Body of pancreas (tissue), 4 donors: ENCODE results near the gene S100A9. TPM values are rescaled to one million over a fixed set of nuclear protein-coding genes. Genes with fewer than 3 reads are reported as not detected.
A peak's percentile ranks its signal among the peaks of the same experiment; 100 is the strongest.

Experiments
- ATAC-seq: fragments of 150-250 bp; one replicate; pipeline ENCODE4 v1.9.1; 2016
- DNase-seq, 4 donors: peaks; one replicate each; pipeline ENCODE4 v3.0.0-alpha.2; 2019
- H3K27ac ChIP-seq, 4 donors: fragments of 200-600 bp; sonication (generic); 1 replicate in 3 of 4; 2 replicates in 1 of 4; pipeline versions ENCODE4 v1.5.1 to v1.6.1; 2016 to 2019; ENCODE audit warnings: mild to moderate bottlenecking in 1 of 4, mixed read lengths in 1 of 4, moderate library complexity in 1 of 4
- H3K27me3 ChIP-seq, 2 donors: fragments of 200-600 bp; sonication (generic); one replicate each; pipeline ENCODE4 v1.6.0; 2016; ENCODE audit warnings: mild to moderate bottlenecking in 1 of 2
- H3K36me3 ChIP-seq, 2 donors: fragments of 200-600 bp; sonication (generic); replicated peaks in 1 of 2; 2 replicates each; pipeline ENCODE4 v1.5.1; 2016; ENCODE audit warnings: low read depth in 2 of 2; ENCODE audit not compliant: insufficient read depth in 1 of 2
- H3K4me1 ChIP-seq: fragments of 200-600 bp; sonication (generic); one replicate; pipeline ENCODE4 v1.6.0; 2016
- H3K4me3 ChIP-seq, 2 donors: fragments of 200-600 bp; sonication (generic); 1 replicate in 1 of 2; 2 replicates in 1 of 2; pipeline ENCODE4 v1.5.1; 2016 to 2019
- H3K9me3 ChIP-seq, 3 donors: fragments of 200-600 bp; sonication (generic); 1 replicate in 2 of 3; 2 replicates in 1 of 3; pipeline ENCODE4 v1.5.1; 2016
- POLR2A ChIP-seq, 3 donors: fragments of 450-650 bp; IDR thresholded peaks; one replicate each; pipeline ENCODE4 v1.6.1; 2016; ENCODE audit warnings: antibody characterized with exemption in 3 of 3, mild to moderate bottlenecking in 2 of 3
- WGBS, 2 donors: methylation state at CpG; one replicate each; pipeline ENCODE4 v1.1.5; 2017; 5-methylcytosine and 5-hydroxymethylcytosine counted together
- intact Hi-C: fragments of 100-400 bp; cut with DNase I; formaldehyde crosslinking; loops from one replicate; pipeline ENCODE4 v1.15.1; 2023
- total RNA-seq, 2 donors: library from RNA; depleted of rRNA; stranded (reverse); fragments of >200 nt; gene quantifications; one replicate each; pipeline ENCODE4 v1.1.0, GENCODE V29; 2016
- TF ChIP-seq, protein P1 (sequence below), 7 experiments: fragments of 450-650 bp in 4 of 7; fragments of 200-600 bp in 3 of 7; sonication (generic) in 3 of 7; IDR thresholded peaks; one replicate each; pipeline ENCODE4 v1.5.1; 2016 to 2019; ENCODE audit warnings: antibody characterized with exemption in 7 of 7

The S100A9 gene
- total RNA-seq, 2 donors from 2014 or later: 19.5 to 43.2 TPM

DNA sequence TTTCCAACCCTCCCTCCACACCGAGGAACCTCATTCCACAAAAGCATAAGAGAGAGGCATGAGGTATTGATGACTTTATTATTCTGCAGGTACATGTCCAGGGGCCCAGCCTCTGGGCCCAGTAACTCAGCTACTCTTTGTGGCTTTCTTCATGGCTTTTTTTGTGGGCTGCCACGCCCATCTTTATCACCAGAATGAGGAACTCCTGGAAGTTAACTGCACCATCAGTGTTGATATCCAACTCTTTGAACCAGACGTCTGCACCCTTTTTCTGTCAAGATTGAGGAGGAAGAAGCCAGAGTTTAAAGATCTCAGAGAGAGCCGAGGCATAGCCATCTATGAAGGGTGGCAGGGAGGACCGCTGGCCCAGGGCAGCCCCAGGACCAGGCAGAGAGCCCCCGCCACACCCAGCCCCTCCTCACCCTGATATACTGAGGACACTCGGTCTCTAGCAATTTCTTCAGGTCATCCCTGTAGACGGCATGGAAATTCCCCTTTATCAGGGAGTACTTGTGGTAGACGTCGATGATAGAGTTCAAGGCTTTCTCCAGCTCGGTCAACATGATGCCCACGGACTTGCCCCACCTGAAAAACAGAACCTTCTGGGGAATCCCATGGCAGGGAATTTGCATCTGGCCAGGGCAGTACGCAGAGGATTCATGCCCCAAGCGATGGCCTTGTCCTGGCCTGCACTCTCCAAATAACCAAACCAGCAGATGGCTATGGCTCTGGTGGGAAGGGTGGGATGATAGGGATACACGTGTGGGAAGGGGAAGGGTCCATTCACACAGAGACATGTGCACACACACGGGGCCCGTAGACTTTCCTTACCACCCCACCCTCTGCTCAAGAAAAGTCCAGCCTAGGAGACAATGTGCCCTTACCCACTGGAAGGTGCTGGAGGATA is 32.6 kb downstream of the S100A9 start:
- ATAC-seq: no peak
- H3K4me3 ChIP-seq: no peak overlapping the region
- H3K36me3 ChIP-seq: no peaks in the 10 kb centered on the region
- no peak for DNase-seq
- H3K27me3 ChIP-seq: no peaks in the 10 kb centered on the region
- H3K9me3 ChIP-seq: no peaks in the 10 kb centered on the region
- intact Hi-C loops: no loop called here
- H3K4me1 ChIP-seq: no peaks in the 10 kb centered on the region
- H3K27ac ChIP-seq: no peak overlapping the region
- TF ChIP-seq, protein P1, sequence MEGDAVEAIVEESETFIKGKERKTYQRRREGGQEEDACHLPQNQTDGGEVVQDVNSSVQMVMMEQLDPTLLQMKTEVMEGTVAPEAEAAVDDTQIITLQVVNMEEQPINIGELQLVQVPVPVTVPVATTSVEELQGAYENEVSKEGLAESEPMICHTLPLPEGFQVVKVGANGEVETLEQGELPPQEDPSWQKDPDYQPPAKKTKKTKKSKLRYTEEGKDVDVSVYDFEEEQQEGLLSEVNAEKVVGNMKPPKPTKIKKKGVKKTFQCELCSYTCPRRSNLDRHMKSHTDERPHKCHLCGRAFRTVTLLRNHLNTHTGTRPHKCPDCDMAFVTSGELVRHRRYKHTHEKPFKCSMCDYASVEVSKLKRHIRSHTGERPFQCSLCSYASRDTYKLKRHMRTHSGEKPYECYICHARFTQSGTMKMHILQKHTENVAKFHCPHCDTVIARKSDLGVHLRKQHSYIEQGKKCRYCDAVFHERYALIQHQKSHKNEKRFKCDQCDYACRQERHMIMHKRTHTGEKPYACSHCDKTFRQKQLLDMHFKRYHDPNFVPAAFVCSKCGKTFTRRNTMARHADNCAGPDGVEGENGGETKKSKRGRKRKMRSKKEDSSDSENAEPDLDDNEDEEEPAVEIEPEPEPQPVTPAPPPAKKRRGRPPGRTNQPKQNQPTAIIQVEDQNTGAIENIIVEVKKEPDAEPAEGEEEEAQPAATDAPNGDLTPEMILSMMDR (IDR thresholded peaks at IDR 0.05): no peak
- no peak for TF ChIP-seq POLR2A (IDR thresholded peaks at IDR 0.05)
- WGBS, 2 donors: 54 to 55% methylated on average over 15 to 17 of the region's 17 CpGs

DNA sequence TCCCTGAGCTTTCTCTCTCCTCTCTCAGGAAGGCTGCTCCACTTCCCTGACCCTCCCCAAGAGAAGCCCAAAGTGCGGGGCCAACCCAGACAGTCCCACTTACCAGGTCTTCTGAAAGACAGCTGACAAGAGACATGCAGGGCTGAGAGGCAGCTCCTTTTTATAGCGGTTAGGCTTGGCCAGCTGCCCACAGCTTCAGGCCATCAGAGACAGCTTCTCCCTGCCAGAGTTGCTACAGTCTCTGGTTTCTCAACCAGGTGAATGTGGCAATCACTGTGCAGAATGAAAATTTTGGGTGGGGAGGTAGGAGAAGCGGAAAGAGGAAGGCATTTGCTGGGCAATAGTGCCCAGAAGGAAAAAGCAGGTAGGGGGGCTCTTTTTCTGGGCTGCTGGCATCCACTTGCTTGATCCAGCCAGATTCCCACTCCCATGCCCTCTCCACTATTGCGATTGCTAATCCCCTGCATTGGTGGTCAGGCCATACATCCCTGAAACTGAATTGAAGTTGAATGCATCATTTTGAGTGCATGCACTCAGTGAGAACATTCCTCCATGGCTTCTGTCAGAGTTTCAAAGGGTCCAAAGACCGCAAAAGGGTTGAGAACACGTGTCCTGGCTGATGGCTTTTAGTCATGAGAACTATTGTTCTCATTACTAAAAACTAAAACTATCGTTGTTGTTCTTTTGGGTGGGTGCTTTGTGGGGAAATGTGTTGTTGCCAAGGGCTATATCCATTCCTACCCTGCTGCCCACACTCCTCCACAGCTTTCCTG is 33.5 kb downstream of the S100A9 start, which contains the start of gene S100A8:
TSS of gene S100A8 (minus strand) at position 136 of the 773 bp plus-strand sequence. CDS start 538 bp downstream, outside the sequence.
- H3K9me3 ChIP-seq: no peaks in the 10 kb centered on the region

DNA sequence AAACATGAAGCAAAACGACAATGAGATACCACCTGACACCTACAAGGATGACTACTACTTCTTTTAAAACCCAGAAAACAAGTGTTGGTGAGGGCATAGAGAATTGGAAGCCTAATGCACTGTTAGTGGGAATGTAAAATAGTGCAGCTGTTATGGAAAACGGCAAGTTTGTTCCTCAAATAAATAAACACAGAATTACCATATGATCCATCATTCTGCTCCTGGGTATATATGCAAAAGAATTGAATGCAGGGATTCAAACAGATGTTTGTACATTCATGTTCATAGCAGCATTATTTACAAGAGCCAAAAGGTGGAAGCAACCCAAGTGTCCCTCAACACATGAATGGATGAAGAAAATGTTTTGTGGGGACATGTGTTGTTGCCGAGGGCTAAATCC is 34.6 kb downstream of the S100A9 start:
- Histone ChIP-seq H3K36me3 (no peaks in the 10 kb centered on the region), H3K4me1 (no peaks in the 10 kb centered on the region), H3K9me3 (no peaks in the 10 kb centered on the region), H3K27ac (no peak overlapping the region), H3K4me3 (no peak overlapping the region), H3K27me3 (no peaks in the 10 kb centered on the region)
- DNase-seq (no peak), ATAC-seq (no peak)
- TF ChIP-seq POLR2A (IDR thresholded peaks at IDR 0.05): no peak
- TF ChIP-seq, protein P1 (IDR thresholded peaks at IDR 0.05): no peak
- WGBS, 2 donors: 29 to 36% methylated on average over 3 of the region's 3 CpGs
- intact Hi-C loops: no loop called here

More for the DNA sequence above, 33.5 kb downstream of the S100A9 start, which contains the start of gene S100A8:
- WGBS, 2 donors: 50 to 66% methylated on average over 7 of the region's 7 CpGs
- no peaks in the 10 kb centered on the region for H3K27me3 ChIP-seq
- TF ChIP-seq, protein P1 (IDR thresholded peaks at IDR 0.05): no peak
- no peak for TF ChIP-seq POLR2A (IDR thresholded peaks at IDR 0.05)
- H3K27ac ChIP-seq: no peak within 1 kb of the TSS
- intact Hi-C loops: no loop called here
- DNase-seq: peak in 3 of 4 donors; percentile 19 to 58 (median 20)
- no peaks in the 10 kb centered on the region for H3K36me3 ChIP-seq
- no peak within 1 kb of the TSS for H3K4me3 ChIP-seq
- no peak for ATAC-seq
- H3K4me1 ChIP-seq: no peaks in the 10 kb centered on the region

DNA sequence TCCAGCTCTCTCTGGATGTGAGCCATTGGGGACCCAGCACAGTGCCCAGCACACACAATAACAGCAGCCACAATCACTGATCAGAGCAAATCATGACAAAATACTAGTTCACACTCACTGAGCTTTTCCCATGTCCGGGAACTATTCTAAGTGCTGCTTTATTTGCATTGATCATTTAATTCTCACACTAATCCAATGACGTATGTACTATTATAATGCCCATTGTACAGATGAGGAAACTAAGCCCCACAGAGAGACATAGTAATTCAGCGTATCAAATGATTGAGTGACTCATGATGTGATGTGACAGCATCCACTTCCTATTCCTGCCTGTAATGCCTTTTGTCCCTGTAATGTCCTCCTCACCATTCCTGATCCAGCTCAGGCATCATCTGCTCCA is 35.2 kb downstream of the S100A9 start:
- Histone ChIP-seq H3K27ac (no peak overlapping the region), H3K9me3 (no peaks in the 10 kb centered on the region), H3K4me1 (no peaks in the 10 kb centered on the region), H3K36me3 (no peaks in the 10 kb centered on the region), H3K27me3 (no peaks in the 10 kb centered on the region), H3K4me3 (no peak overlapping the region)
- DNase-seq (no peak), ATAC-seq (no peak)
- TF ChIP-seq, protein P1 (IDR thresholded peaks at IDR 0.05): no peak
- no peak for TF ChIP-seq POLR2A (IDR thresholded peaks at IDR 0.05)
- WGBS, 2 donors: 67 to 71% methylated on average over 3 of the region's 3 CpGs
- intact Hi-C loops: no loop called here
